Right lobe of liver (tissue), 4 donors: Measurements from ENCODE around the gene ZNF710.

Experiments
- POLR2A ChIP-seq: fragments of 450-650 bp; IDR thresholded peaks from one replicate; pipeline ENCODE4 v1.6.1; 2017; ENCODE audit warnings: antibody characterized with exemption, mild to moderate bottlenecking
- TF ChIP-seq, protein P1 (sequence below), 4 donors: fragments of 200-600 bp in 3 of 4; fragments of 450-650 bp in 1 of 4; IDR thresholded peaks; one replicate each; pipeline versions ENCODE4 v1.5.1 to v1.8.0; 2016 to 2022; ENCODE audit warnings: antibody characterized with exemption in 4 of 4, mild to moderate bottlenecking in 2 of 4
- donor health status: DM: no; HTN: no; CAD: no.
- donor health status: DM: no; HTN: no; CAD: no.
- donor health status: DM: no; HTN: yes; CAD: no.

DNA sequence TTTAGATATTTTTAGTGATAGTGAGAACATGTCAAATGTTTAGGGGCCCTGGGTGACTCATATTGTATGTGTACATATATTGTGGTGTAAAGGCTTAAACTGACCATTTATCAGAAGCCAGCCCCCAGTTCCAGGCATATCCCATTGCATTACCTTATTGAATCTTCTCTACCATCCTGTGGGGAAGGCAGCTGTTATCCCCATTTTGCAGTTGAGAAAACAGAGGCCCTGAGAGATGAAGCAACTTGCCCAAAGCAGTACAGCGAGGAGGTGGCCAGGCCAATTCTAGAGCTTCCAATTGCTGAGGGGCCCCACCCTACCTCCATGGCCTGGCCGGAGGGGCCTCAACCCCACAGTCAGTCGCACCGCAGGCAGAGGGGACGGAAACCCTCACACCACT is 47.9 kb downstream of the ZNF710 start:
- TF ChIP-seq POLR2A: no peak
- TF ChIP-seq, protein P1, sequence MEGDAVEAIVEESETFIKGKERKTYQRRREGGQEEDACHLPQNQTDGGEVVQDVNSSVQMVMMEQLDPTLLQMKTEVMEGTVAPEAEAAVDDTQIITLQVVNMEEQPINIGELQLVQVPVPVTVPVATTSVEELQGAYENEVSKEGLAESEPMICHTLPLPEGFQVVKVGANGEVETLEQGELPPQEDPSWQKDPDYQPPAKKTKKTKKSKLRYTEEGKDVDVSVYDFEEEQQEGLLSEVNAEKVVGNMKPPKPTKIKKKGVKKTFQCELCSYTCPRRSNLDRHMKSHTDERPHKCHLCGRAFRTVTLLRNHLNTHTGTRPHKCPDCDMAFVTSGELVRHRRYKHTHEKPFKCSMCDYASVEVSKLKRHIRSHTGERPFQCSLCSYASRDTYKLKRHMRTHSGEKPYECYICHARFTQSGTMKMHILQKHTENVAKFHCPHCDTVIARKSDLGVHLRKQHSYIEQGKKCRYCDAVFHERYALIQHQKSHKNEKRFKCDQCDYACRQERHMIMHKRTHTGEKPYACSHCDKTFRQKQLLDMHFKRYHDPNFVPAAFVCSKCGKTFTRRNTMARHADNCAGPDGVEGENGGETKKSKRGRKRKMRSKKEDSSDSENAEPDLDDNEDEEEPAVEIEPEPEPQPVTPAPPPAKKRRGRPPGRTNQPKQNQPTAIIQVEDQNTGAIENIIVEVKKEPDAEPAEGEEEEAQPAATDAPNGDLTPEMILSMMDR (IDR thresholded peaks at IDR 0.05): no peak
